ENCODE results near the gene RAB29. TPM values are rescaled to one million over a fixed set of nuclear protein-coding genes. Genes with fewer than 3 reads are reported as not detected.

RAB29 gene
- total and polyA plus RNA-seq, 9 of the 15 experiments (the other 6 are each of a cell fraction or from before 2014, with no cell fraction given) = 6.3 to 17.6 (median 8.0) TPM

GRCh38 chr1:205811660-205812059 lies 36.4 kb upstream of the RAB29 start (continued):
- TF ChIP-seq RCOR1 (IDR thresholded peaks at IDR 0.05; ENCODE audit: borderline replicate concordance in 1 of 2, low read depth in 2 of 2, low read length in 2 of 2) = peak in 1 of 2 experiments; percentile 77; a peak in 1 of 4 replicates
- TF ChIP-seq UBTF (IDR thresholded peaks at IDR 0.05; ENCODE audit: borderline replicate concordance in 1 of 2, low read depth in 2 of 2, low read length in 2 of 2) = peak in 1 of 2 experiments; percentile 74; a peak in 1 of 4 replicates
- TF ChIP-seq ZNF277 (CRISPR knock-in tag; IDR thresholded peaks at IDR 0.05; ENCODE audit: borderline replicate concordance) = no peak
- no peak for TF ChIP-seq RFX7 (CRISPR knock-in tag; IDR thresholded peaks at IDR 0.05)
- TF ChIP-seq MXD1 (CRISPR knock-in tag; IDR thresholded peaks at IDR 0.05; ENCODE audit: borderline replicate concordance, poor library complexity, severe bottlenecking) = no peak
- no peak for TF ChIP-seq GTF2A2 (tag; IDR thresholded peaks at IDR 0.05)
- no peak for TF ChIP-seq RREB1 (CRISPR knock-in tag; IDR thresholded peaks at IDR 0.05)
- TF ChIP-seq THAP12 (CRISPR knock-in tag; IDR thresholded peaks at IDR 0.05) = no peak
- no peak for TF ChIP-seq TRIM25 (IDR thresholded peaks at IDR 0.05; ENCODE audit: borderline replicate concordance)
- no peak for TF ChIP-seq ZNF79 (CRISPR knock-in tag; IDR thresholded peaks at IDR 0.05; ENCODE audit: low read depth)
- no peak for TF ChIP-seq DMBX1 (CRISPR knock-in tag; IDR thresholded peaks at IDR 0.05; ENCODE audit: borderline replicate concordance)
- TF ChIP-seq ADNP (tag; IDR thresholded peaks at IDR 0.05) = no peak

Data from K562 (cell line).